Left renal pelvis (tissue), 4 donors: ENCODE measurements around the gene SERGEF. TPM values are rescaled to one million over a fixed set of nuclear protein-coding genes. Genes with fewer than 3 reads are reported as not detected.

Experiments
- DNase-seq, 4 donors: peaks; one replicate each; pipeline ENCODE4 v3.0.0-alpha.2; 2013; ENCODE audit warnings: low read depth in 4 of 4, low spot score in 3 of 4
- polyA plus RNA-seq, 4 donors: library from polyadenylated mRNA; unstranded; fragments of 120-200 nt; gene quantifications; one replicate each; pipeline ENCODE4 v1.2.1, GENCODE V29; 2013; ENCODE audit not compliant: insufficient read length in 4 of 4

The SERGEF gene
- polyA plus RNA-seq, 4 donors, result 11.0 to 20.1 (median 18.7) TPM

DNA sequence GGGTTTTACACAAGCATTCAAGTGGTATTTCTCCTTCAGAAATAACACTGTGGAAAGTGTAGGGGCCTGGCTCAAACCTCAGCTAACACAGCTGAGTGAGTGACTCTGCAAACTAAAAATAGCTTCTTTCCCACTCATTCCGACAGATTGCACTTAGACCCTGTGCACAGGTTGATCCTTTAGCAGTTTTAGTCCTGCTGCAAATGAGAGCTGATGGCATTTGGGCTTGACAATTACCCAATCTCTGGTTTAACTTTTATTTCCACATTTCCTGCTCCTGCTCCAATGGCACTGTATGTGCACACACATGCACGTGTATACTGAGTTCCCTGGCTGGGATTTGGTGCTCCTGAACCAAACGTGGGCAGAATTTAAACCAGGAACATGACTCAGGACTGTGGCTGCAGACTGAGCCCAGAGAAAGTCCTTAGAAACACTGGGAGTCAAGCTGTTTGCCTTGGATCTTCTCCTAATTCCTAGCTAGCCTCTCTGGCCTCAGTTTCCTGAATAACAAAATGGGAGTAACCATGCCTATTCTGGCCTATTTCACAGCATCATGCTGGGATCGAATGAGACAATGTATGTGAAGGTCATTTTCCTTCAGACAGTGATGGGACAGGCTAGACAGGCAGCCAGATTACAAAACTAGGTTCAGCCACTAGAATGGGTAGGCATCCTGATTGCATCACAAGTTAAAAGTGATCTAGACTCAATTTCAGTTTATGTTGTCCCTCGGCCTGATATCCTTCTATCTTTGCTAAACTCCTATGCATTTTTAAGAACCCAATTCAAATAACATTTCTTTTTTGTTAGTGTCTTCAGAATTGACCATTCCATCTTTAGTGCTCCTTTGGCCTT, 58.2 kb downstream of the SERGEF start:
- DNase-seq, result no peak

DNA sequence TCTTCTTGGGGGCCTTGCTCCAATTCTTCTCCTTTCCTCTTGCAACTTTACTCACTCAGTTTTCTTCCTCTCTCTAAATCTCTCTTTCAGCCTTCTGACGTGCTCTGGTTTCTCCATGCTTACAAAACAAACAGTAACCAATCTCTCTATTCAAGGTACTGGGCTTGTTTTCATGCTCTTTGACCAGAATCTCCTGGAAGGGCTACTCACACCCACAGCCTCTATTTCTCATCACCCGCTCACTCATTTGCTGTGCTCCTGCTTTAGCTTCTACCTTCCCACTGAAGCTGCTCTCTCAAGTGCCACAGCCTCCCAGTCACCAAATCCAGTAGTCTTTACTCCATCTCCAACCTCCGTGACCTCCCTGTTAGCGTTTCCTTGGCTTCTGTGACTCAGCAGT, 60.4 kb downstream of the SERGEF start:
- no peak for DNase-seq

DNA sequence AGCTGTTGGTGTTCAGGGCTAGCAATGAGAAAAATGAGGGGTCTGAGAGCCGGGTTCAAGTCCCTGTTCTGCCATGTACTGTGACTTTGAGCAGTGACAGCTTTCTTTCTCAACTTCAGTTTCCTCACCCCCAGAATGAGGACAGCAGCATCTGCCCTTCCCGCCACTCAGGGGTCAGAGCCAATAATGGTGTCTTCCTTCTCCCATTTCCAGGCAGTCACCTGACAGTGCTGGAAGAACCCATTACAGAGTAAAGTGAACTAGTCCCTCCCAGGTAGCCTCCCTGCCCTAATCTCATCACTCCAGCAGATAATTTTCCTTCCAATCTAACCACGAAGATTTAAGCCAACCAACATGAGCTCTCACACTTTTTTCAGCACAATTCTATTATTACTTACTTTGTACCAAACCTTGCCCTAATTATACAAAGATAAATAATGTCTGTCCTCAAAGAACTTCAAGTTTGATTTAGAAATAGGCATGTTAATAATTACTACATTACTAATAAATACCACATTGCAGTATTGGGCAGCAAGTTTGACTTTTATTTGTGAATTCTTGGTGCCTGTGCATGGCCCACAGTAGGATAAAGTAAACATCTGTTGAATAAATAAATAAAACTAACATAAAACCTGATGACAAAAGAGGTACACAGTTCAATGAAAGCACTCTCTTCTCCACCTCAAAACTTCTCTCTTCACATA, 61.0 kb downstream of the SERGEF start:
- DNase-seq, result no peak

DNA sequence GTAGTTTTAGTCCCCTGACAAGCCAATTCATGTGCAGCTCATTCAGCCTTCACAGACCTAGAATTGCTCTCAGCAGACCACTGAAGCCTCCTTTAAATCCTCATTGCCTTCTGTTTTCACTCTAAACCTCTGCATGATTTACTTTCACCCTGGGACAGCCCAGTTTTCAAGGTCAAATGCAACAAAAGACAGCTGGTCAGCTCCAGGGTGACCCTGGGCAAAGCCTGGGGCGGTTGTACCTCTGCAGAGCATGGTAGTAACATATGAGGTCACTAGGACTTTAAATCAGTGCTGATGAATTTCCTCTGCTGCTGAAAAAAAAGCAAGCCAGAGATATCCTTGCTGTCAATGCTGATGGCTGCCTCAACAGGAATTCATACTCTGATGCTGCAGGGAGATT, 62.2 kb downstream of the SERGEF start:
- peak in 1 of 4 donors; percentile 18 for DNase-seq

DNA sequence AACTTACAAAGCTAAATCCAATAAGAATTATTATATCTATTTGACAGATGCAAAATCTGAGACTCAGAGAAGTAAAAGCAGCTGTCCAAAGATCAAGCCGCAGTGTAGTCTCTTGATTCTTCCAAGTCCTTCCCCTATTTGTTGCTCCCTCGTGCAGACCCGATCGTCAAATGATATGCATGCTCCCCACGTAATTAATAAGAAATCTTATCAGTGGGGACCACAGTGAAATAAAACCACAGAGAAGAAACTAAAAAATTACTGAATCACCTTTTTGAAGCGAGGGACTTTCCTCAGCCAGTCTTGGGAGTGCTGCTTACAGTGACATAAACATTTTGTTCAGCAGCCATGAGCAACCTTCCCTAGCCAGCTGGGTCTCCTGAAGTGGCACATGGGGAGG, 64.6 kb downstream of the SERGEF start:
- no peak for DNase-seq

DNA sequence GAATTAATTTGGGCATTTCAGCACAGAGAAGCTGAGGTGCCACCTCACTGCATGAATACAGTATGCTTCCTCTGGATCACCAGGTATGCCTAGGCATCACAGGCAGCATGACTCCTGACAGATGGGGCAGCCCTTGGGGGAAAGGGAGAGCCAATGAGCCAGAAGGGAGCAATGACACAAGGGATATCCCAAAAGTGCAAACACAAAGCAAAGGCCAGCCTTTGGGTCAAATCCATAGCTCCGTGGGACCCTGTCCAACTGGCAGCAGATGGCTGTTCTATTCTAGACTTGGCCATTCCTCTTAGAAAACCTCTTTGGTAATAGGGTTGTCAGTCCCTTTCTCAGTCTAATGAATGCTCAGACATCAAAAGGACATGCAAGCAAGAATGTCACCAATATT, 73.3 kb downstream of the SERGEF start:
- no peak for DNase-seq

DNA sequence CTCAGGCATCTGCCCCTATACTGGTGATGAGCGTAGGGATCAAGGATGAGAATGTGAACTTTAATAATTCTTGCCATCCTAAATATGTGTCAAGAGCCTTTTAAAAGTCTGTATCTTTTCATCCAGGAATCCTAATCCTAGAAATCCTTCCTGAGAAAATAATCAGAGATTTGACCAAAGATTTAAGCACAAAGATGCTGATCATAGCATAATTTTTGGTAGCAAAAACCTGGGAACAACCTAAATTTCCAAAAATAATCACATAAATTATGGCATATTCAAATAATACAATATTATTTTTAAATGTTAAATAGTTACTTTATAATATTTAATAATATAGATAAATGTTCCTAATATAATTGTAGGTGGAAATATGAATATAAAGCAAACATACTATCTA, 76.1 kb downstream of the SERGEF start:
- no peak for DNase-seq

DNA sequence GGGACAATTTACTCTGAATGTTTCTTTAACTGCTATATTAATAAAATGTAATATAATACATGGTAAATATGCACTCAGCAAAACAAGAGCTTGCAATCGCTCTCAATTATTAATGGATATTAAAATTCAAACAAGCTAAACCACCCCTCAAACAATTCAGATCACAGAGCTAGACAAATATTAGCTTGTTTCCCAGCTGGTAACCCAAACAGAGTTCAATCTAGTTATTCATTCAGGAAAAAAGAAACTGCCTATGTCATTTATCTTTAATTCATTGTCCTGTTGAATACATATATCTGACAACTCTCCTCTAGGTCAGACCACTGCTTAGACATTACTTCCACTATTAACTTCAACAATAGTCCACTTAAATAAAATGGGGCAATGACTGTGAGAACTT, 78.7 kb downstream of the SERGEF start:
- DNase-seq, result no peak

DNA sequence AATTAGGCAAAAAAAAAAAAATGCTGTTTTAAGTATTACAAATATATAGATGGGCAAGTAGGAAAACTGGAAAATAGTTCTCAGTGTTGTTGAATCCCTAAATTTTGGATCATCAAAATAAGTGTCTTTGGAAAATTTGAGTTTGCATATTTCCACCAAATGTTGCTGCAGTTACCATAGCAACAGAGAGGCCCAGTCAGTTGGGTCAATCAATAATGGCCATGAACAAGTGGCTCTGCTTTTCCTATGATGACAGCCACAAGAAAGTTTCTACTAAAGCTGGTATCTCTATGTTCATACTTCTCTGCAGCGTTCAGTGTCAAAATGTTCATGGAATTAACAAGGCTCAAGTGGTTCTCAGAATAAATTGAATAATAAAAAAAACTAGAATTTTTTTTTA, 79.1 kb downstream of the SERGEF start:
- no peak for DNase-seq

DNA sequence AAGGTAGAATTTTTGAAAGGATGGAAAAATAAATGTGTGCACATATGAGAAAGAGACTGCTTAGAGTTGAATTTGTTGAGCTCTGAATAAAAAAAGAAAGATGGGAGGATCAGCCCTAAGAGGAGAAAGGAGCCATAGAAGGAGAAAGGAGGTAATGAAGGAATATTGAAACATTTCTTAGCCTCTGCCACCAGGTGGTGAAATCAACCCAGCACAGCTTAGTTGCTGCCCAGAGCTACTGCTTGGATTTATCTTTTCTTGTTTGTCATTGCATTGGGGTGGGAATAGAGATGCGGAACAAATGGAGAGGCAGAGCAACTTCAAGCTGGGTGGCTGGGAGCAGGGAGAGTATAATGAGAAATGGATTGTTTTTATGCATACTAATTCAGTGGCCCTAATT, 80.4 kb downstream of the SERGEF start:
- no peak for DNase-seq

DNA sequence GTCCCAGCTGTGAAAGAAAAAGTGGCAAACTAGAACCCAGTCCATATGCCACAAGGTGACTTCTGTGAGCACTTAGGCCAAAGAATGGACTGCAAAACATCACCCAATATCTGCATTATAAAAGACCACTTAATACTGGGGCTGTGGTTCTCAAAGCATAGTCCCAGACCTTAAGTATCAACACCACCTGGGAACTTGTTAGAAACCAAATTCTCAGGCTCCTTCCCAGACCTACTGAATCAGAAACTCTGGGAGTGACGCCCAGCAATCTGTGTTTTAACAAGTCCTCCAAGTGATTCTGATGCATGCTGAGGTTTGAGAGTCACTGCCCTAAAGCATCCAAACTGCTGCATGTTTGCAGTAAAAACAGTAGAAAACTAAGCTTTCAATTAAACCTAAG, 81.3 kb downstream of the SERGEF start:
- DNase-seq, result no peak

DNA sequence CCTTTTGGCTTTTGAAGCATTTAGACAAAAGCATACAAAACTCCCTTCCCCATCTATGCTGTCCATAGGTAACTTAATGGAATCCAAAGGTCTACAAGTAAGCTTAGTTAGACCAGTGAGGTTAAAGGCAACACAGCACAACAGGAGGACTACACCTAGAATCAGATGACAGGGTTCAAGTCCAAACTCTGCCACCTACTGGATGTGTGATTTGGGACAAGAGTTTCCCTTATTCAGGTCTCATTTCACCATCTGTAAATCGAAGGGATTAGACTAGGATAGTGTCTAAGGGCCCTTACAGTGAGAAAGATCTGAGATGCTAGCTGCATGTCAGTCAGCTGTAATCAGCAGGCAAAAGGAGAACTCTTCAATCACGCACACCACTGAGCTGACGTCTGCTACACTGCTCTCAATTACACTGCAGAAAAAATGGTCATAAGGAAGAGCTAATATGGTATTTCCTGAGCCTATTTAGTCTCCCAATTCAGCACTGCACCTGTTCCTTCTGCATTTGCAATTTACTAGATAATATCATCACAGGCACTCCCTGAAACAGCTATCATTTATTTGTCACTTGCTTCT, 82.2 kb downstream of the SERGEF start:
- DNase-seq, result no peak

DNA sequence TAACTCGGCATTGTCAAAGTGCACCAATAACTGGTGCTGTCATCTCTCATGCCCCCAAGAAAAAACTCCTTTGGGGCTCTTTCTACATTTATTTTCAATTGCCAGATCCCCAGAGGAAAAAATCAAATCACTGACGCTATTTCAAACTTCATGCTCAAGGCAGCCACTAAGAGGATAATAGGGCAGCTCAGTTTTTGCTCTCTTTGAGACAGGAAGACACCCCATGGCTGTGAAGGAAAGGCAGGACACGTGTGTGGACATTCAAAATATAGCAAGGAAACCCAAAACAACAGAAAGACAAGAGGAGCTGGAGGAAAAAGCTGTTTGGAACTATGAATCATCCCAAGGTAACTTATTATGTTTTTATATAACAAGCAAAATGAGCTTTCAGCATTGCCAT, 83.7 kb downstream of the SERGEF start:
- no peak for DNase-seq

DNA sequence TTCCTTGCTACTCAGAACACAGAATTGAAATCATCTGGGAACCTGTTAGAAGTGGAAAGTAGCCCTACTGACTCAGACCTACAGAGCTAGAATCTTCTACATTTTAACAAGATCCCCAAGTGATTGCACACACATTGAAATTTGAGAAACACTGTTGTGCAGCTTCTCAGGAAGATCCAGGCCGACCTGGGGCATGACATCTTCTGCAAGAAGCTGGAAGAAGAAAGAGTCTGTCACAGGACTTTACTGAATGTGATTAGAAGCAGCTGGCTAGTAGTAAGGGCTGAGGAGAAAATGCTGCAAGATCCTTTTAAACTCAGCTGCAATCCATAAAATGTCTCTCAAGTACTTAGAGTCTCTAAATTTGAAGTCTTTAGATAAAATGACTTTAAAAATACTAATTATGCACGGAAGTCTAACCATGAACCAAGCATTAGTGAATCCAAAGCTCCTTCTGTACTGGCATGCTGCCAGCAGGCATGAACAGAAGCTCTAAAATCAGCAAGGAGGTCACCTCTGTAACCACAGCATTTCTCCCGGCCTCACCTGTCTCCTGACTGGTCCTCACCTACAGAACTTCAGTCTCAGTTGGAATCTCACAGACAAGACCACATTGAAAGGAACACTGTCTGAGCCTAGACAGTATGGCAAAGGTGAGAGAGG, 85.0 kb downstream of the SERGEF start:
- peak in 3 of 4 donors; percentile 25 to 34 (median 33) for DNase-seq

DNA sequence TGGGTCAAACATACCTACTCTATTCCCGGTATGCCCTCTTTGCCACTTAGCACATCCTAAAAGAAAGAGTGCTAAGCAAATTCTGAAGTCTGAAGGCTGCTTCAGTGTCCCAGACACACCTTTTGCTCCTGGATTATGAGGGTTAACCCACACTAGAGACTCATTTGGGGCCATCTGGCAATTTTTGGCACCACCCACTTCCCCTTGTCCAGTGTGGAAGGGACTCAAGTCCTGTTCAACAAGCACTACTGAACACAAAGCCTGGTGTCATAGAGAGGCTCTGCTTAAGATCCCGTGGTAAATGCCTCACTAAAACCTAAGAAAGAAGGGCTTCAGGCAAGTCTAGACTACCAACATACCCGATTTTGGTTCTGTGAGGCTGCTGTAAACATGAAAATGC, 85.8 kb downstream of the SERGEF start:
- no peak for DNase-seq

DNA sequence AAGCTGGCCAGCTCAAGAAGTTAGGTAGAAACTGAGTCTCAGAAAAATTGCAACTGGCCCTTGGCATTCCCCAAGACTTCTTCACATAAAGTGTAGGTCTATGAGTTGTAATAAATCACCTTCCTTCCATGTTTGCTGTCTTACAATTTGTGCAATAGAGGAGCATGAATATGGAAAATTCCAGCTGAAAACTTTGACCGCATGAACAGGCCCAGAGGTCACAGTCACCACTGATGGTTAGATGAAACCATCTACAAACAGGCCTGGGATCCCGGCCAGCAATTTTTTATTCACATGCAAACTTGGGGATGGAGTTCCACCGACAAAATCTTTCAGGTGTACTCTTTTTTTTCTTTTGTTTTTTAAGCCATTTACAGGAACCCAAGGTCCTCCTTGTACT, 88.1 kb downstream of the SERGEF start:
- DNase-seq, result no peak

DNA sequence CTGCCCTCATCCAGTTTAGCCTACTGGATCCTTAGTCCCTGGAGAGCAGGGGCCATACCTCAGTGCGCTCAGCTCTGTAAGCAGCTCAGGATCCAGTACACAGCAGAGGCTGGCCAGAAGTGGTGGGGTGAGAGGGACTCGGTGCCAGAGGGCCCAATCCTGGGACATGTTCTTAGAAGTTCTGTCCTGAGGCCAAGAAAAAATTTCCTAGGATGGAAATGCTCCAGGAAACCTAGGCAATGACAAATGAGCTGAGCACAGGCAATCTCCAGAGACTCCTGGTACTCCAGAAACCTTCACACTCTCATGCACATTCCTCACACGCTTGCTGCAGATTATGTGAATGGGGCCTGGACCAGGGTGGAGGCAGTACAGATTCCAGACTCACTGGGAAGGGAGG, 89.6 kb downstream of the SERGEF start:
- DNase-seq, result no peak

DNA sequence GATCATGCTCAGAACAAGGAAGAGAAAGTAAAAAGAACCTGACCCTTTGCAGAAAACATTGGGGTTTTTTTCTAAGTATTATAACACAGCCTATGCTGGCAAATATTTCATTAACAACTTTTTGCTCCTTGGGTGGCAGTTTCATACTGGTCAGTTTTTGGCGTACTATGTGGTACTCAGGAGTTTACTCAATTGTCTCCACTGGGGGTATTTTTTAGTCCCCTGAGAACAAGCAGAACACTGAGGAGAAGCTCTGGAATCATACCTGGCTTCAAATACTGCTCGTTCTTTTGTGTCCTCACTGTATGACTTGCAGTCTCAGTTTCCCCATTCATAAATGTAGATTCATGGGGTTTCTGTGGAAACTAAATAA, 90.4 kb downstream of the SERGEF start:
- no peak for DNase-seq

DNA sequence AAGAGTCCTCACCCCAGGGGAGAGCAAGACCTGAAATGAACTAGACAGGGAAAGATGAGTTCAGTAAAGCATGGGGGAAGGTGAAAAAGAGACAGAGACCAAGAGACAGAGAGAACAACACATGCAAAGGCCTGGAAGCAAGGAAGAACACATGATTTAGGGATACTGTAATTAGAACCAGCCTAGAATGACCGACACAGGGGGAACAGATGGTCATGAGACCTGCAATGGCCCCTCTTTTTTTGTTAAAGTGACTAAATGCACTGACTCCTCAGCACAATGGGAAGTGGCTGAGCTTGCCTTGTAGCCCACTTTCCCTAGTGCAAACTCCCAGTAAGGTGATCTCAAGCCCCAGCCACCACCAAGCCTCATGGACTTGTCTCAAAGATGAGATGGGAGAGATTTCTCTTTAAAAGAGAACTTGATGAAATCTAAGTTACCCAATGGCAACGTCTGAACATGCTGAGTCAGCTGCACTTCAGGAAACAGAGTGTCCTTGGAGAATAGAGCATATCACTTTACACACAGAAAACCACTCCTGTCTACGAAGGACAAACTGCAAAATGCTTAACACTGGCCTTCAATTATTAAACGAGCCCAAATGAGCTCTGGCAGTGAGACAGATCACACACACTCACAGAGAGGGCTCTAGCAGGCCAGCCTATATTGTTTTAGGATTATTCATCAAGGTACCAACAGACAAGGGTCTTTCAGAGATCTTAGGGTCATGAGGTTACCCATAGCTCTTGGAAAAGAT, 91.0 kb downstream of the SERGEF start:
- DNase-seq, result no peak

DNA sequence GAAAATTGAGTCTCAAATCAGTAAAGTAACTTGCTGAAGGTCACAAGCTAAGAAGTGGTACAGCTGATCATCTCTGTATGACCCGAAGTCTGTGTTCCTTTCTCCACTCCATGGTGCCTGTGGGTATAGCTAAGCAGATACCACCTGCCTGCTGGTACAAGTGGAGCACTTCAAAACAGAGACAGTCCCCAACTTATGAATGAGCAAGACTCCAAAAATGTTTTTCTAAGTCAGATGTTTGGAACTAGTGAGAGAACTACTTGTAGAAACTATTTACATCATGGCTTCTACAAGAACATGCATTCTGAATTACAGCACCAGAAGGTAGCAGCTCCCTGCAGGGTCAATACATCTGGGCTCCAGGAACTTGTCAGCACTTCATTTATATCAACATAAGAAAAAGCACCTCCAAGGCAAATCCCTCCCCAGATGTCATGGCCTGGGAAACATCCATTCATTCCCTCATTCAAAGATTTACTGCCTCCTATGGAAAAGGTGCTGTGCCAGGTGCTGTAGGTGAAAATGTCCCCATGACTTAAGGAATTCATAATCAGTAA, 94.7 kb downstream of the SERGEF start:
- DNase-seq, result no peak
